Measurements from ENCODE around the gene DGCR6. TPM values are rescaled to one million over a fixed set of nuclear protein-coding genes. Genes with fewer than 3 reads are reported as not detected.
"Not testable (repeated sequence)": the region's sequence is repeated elsewhere in the genome, so short reads cannot be mapped to it uniquely, and the experiment has no call there.

Gene DGCR6
- total and polyA plus RNA-seq, 8 donors: 1.7 to 15.8 (median 11.9) TPM

DNA sequence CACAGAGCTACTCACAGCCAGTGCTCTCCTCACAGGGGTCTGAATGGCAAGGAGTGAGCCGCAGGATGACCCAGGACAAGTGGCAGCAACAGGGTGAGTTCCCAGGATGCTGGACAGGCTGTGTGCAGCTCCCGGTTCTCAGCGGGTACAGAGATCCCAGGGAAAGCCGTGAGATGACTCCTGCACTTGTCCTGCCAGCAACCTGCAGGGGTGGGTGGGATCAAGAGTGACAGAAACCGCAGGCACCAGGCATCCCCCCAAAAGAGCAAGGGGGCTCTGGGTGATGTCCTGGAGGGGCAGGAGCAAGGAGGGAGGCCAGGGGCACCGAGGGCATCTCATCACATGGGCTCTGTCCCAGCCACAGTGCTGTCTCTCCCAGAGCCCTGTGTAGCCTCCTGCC is 45.9 kb downstream of the DGCR6 start:
- no peaks in the 10 kb centered on the region for H3K9me3 ChIP-seq
- H3K36me3 ChIP-seq: no peaks in the 10 kb centered on the region
- H3K27ac ChIP-seq: no peak overlapping the region
- no peak for ATAC-seq
- intact Hi-C loops (cut with DNase I): no loop called here
- peaks cover 0 to 17% of the 10 kb centered on the region in 2 donors for H3K27me3 ChIP-seq
- no peaks in the 10 kb centered on the region for H3K4me1 ChIP-seq
- DNase-seq: peak in 2 of 4 donors; percentile 16 to 18
- TF ChIP-seq, protein P1, sequence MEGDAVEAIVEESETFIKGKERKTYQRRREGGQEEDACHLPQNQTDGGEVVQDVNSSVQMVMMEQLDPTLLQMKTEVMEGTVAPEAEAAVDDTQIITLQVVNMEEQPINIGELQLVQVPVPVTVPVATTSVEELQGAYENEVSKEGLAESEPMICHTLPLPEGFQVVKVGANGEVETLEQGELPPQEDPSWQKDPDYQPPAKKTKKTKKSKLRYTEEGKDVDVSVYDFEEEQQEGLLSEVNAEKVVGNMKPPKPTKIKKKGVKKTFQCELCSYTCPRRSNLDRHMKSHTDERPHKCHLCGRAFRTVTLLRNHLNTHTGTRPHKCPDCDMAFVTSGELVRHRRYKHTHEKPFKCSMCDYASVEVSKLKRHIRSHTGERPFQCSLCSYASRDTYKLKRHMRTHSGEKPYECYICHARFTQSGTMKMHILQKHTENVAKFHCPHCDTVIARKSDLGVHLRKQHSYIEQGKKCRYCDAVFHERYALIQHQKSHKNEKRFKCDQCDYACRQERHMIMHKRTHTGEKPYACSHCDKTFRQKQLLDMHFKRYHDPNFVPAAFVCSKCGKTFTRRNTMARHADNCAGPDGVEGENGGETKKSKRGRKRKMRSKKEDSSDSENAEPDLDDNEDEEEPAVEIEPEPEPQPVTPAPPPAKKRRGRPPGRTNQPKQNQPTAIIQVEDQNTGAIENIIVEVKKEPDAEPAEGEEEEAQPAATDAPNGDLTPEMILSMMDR (IDR thresholded peaks at IDR 0.05): no peak
- H3K4me3 ChIP-seq: no peak overlapping the region

GRCh38 chr22:18953128-18953527 is 47.0 kb downstream of the DGCR6 start:
- H3K4me3 ChIP-seq; intact Hi-C loops (cut with DNase I); H3K4me1 ChIP-seq; ATAC-seq; H3K9me3 ChIP-seq; H3K36me3 ChIP-seq; H3K27ac ChIP-seq: not testable (repeated sequence)
- DNase-seq: peak in 1 of 4 donors; percentile 45
- H3K27me3 ChIP-seq: peaks cover 0 to 20% of the 10 kb centered on the region in 2 donors

DNA sequence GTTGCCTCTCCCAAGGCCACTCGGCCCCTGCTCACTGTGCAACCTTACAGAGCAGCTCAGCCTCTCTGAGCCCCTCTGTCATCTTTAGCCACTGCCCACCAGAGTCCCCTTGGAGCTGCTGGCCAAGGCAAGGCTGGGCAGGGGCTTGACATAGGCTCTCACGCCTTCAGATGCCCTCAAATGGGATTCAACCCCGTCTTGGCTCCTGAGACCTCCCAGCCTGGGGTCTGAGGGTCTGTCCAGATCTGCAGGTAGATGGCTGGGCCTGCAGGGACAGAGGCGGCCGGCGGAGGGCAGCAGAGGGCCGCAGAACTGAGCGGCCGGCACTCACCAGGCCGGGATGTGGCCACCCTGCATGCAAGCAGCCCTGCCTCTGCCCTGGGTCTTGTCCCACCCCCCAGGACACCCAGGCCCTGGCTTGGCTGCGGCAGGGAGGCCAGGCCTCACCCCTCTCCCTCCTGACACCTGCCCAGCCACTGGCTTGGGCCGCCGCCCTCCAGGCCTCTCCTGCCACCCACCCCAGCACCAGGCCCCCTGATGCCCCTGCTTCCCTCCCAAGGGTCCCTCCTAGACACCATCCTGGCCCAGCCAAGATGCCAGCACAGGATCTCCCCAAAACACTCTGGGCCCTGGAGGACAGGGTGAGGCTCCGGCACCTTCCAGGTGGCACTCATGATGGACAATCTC is 48.3 kb downstream of the DGCR6 start:
- H3K9me3 ChIP-seq; H3K27ac ChIP-seq; intact Hi-C loops (cut with DNase I); H3K36me3 ChIP-seq; H3K4me1 ChIP-seq; H3K4me3 ChIP-seq: not testable (repeated sequence)
- TF ChIP-seq, protein P1 (IDR thresholded peaks at IDR 0.05): peak; percentile 76 to 81
- ATAC-seq (peak; percentile 97), DNase-seq (peak; percentile 29 to 94 (median 64))
- peaks cover 0 to 25% of the 10 kb centered on the region in 2 donors for H3K27me3 ChIP-seq

GRCh38 chr22:18954990-18955571 is 49.0 kb downstream of the DGCR6 start:
- no peaks in the 10 kb centered on the region for H3K4me1 ChIP-seq
- H3K27ac ChIP-seq: no peak overlapping the region
- intact Hi-C loops (cut with DNase I): no loop called here
- no peaks in the 10 kb centered on the region for H3K36me3 ChIP-seq
- peaks cover 0 to 25% of the 10 kb centered on the region in 2 donors for H3K27me3 ChIP-seq
- ATAC-seq (no peak), DNase-seq (peak in 2 of 4 donors; percentile 19 to 61)
- TF ChIP-seq, protein P1 (IDR thresholded peaks at IDR 0.05): no peak
- no peaks in the 10 kb centered on the region for H3K9me3 ChIP-seq
- no peak overlapping the region for H3K4me3 ChIP-seq

DNA sequence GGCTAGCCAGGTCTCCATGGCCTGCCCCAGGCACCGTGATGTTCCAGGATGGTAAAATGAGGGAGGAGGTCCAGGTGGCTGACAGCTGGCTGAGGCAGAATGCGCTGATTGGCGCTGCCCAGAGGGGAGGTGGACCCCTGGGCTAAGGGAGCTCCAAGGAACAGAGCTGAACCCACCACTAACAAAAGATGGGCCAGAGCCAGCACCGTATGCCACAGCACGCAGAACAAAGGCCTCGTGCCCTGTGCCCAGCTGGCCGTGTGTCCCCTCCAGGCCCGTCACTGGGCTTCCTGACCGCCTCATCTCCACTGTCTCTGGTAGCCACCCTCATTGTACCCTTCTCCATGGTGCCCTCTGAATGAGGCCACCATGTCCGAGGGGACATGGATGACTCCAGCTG is 49.6 kb downstream of the DGCR6 start:
- intact Hi-C loops (cut with DNase I): no loop called here
- Histone ChIP-seq H3K27ac (no peak overlapping the region), H3K27me3 (peaks cover 0 to 25% of the 10 kb centered on the region in 2 donors), H3K9me3 (no peaks in the 10 kb centered on the region), H3K4me3 (no peak overlapping the region), H3K4me1 (no peaks in the 10 kb centered on the region), H3K36me3 (no peaks in the 10 kb centered on the region)
- TF ChIP-seq, protein P1 (IDR thresholded peaks at IDR 0.05): no peak
- DNase-seq: peak in 2 of 4 donors; percentile 29 to 53
- ATAC-seq: no peak

DNA sequence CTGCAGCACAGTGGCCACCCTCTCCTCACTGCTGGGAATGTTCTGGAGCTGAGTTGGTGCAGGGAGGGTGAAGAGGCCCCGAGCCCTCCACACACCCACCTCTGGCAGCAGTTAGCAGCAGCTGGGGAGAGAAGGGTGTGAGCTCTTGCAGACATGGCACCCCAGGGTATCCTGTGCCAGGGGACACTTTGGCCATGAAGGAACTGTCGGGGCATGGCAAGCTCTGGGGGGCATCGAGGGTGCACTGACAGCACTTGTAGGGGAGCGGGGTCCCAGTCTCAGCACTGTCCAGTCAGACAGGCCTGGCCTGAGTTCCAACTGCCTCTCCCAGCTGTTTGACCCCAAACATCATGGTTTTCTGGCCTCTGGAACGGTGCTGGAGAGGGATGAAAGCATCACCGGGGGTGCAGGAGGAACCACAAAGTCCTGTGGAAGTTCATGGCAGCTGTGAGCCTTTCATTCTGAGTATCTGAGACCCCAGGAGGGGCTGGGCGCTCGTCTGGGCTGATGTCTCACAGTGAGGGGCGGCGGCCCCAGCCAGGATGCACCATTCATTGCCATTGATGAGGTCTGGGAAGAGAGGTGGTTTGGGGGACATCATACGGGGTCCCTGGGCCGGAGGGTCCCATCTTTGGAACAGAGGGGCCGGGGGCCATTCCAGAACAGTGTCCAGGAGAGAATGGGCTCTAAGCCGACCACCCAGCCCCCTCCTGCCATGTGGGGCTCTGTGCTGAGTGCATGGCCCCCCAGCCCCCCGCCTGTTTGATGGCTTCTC is 50.2 kb downstream of the DGCR6 start:
- H3K9me3 ChIP-seq; H3K4me1 ChIP-seq; H3K36me3 ChIP-seq; H3K27ac ChIP-seq; ATAC-seq; H3K4me3 ChIP-seq; intact Hi-C loops (cut with DNase I): not testable (repeated sequence)
- peaks cover 0 to 21% of the 10 kb centered on the region in 2 donors for H3K27me3 ChIP-seq
- DNase-seq: peak in 2 of 4 donors; percentile 26 to 44

DNA sequence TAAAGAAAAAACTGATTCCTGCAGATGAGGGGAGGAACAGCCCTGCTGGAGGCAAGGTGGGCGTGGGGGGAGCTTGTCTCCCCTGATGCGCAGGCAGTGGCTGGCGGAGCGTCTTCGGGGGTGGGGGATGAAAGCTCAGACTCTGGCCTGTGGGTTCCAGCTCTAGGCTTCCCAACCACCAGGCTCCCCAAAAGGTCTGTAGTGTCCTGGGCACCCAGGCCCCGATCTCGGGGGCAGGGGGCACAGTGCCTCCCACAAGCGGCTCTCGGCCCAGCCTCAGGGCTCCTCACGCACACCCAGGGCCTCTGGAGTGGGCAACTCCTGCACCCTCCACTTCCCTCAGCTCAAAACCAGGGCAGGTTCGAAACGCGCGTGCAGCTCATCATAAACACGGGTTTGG is 50.8 kb downstream of the DGCR6 start:
- H3K4me1 ChIP-seq; ATAC-seq; H3K27ac ChIP-seq; H3K36me3 ChIP-seq; intact Hi-C loops (cut with DNase I); H3K9me3 ChIP-seq; H3K4me3 ChIP-seq: not testable (repeated sequence)
- peak in 2 of 4 donors; percentile 26 to 44 for DNase-seq
- H3K27me3 ChIP-seq: peaks cover 0 to 20% of the 10 kb centered on the region in 2 donors

GRCh38 chr22:18957621-18958320 is 51.7 kb downstream of the DGCR6 start:
- H3K9me3 ChIP-seq; ATAC-seq; H3K36me3 ChIP-seq; H3K4me3 ChIP-seq; H3K4me1 ChIP-seq; intact Hi-C loops (cut with DNase I); H3K27ac ChIP-seq: not testable (repeated sequence)
- DNase-seq: peak in 2 of 4 donors; percentile 24 to 34
- peaks cover 0 to 20% of the 10 kb centered on the region in 2 donors for H3K27me3 ChIP-seq
